HTERT RPE-1 (cell line): ENCODE results near the gene ZDHHC7.

Experiments
- in situ Hi-C: fragments of 300-500 bp; cut with MboI; formaldehyde crosslinking; loops from 4 replicates; pipeline ENCODE4 v1.14.3; 2020; ENCODE audit warnings: low sequenced_read_pairs

Gene ZDHHC7

DNA sequence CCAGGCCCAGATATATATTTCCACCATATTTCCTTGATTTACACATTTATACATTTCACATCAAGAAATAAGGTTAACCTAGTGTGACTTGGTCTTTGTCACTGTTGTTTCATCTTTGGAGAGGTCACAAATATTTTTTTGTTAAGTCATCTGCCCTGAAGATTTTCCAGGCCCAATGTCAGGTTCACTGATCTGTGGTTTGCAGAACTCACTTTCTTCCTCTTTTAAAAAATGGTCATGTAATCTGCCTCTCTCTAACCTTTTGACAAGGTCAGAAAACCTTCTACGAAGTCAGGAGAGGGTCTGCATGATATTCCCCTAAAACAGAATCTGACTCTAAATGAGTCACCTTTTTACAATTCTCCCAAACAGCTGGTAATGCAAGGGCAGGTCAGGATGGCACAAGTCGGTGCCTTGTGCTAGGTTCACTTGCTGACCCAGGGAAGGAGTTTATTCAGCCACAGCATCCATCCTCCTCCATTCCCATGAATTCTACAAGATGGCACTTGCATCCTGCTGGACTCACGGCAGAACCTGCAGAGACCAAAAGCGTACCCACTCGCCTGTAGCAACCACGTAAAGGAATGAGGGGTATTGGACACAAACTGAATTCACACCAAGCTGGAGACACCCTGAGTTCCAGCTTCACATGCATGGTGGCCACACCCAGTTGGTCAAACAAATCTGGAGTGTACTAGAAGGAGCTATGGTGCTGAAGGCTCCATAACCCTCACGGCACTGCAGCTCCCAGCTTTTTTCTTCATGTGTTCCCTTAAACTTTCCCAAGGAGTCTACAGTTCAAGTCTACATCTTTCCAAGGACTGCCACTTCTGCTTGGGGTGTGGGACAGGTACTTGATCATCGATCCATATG, 14.7 kb upstream of the ZDHHC7 start:
- in situ Hi-C loops = no loop called here

DNA sequence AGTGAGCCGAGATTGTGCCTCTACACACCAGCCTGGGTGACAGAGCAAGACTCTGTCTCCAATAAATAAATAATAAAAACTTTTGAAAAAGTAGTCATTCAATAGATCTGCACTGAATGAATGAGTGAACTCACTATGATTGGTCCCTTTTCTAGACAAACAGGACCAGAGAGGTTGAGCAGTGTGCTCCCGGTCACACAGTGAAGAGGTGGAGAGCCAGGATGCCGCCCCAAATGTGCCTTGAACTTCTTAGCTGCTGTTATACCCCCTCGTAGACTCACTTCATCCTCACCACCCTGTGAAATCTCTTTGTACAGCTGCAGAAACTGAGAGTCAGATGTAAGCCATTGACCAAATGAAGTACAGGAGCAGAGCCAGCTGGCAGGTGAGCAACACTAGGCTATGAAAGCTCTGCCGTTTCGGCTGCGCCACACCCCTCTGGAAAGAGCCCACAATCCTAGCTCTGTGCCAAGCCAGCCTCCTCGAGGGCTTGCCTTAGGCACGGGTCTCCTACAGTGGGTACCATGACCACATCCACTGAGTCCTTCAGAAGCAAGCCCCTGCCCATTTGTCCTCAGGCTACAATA, 8.4 kb upstream of the ZDHHC7 start:
- in situ Hi-C loops = no loop called here

DNA sequence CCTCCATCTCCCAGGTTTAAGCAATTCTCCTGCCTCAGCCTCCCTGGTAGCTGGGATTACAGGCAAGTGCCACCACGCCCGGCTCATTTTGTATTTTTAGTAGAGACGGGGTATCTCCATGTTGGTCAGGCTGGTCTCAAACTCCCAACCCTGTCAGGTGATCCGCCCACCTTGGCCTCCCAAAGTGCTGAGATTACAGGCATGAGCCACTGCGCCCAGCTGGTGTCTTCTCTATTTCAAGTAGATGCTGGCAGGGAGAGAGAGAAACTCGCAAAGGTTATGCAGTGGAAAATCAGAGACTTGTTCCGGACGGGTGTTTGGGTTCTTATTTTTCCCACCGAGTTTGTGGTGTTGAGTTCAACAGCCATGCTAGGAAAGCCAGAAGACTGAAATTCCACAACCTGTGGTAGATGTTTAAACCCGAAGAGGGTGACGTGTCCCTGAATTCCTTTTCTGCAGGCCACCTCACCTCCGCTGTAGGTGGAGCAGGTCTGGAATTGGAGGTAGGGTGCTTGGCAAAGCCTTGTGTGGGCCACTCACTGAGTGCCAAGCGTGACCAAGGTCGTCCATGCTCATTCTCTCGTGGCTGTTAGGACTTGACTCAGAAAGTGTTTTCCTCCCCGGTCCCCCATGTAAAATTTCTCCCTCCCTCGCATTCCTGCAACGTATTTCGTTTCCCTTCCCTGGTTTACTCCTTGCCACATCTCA, 7.3 kb upstream of the ZDHHC7 start:
- in situ Hi-C loops = no loop called here

DNA sequence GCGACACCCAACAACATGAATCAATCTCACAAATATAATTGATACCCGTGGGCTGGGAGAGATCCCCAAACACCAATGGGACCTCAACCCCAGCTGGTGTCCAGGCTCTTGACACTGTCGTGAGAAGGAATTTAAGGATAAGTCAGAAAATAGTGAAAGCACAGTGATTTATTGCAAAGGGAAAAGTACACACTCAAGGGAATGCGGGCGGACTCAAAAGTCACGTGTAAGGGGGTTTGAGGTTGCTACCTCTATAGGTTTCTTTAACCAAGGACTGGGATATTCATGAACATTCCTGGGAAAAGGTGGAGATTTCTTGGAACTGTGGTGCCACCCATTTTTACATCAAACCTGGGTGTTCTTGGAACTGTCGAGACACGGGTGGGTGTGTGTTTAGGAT, 6.3 kb upstream of the ZDHHC7 start:
- in situ Hi-C loops = no loop called here

DNA sequence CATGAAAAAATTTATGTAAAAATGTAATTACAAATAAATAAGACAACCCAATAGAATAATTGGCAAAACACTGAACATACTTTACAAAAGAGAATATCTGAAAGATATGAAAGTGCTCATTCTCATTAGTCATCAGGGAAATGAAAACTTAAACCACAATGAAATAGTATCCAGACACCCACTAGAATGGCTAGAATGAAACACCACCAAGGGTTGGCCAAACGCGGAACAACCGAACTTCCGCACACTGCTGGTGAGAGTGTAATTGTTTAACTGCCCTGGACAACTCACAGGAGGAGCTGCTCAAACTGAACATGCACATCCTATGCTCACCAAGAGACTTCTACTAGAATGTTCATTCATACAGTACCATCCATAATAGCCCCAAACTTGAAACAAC, 5.8 kb upstream of the ZDHHC7 start:
- in situ Hi-C loops = no loop called here

DNA sequence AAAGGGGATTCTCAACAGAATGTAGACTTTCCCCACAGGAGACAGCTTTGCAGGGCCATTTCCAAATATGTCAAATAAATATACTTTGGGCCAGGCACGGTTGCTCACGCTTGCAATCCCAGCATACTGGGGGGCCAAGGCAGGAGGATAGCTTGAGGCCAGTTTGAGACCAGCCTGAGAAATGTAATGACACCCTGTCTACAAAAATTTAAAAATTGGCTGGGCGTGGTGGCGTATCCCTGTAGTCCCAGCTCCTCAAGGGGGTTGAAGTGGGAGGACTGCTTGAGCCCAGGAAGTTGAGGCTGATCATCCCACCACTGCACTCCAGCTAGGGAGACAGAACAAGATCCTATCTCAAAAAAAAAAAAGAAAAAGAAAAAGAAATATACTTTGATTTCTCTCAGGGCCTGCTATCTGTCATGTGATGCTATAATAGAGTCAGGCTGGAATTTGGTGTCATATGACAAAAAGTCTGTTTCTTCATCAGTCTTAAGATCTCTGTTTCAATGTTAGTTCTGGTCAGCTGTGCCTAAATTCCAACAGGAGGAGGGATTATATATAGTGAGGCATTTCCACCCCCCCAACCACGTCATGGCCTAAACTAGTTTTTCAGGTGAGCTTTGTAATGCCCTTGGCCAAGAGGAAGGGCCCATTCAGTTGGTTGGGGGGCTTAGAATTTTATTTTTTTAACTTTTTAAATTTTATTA, 4.3 kb upstream of the ZDHHC7 start:
- in situ Hi-C loops = no loop called here

DNA sequence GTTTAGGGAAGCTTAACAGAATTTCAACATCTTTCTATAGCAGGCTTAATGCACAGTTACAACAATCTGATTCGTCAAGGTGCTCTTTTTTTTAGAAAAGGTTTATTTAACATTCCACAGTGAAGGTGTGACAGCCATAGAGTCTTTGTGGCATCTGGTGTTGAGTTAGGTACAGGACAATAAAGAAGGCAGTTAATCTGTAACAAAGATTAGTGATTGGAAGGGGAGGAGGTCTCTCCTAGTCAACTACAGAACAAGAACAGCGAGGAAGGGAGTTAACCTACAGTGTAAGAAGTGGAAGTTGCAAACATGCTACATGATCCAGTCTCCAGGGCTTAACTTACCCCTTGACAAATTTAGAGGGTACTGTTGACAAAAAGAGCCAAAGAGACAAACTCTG, 3.0 kb upstream of the ZDHHC7 start:
- in situ Hi-C loops = no loop called here

DNA sequence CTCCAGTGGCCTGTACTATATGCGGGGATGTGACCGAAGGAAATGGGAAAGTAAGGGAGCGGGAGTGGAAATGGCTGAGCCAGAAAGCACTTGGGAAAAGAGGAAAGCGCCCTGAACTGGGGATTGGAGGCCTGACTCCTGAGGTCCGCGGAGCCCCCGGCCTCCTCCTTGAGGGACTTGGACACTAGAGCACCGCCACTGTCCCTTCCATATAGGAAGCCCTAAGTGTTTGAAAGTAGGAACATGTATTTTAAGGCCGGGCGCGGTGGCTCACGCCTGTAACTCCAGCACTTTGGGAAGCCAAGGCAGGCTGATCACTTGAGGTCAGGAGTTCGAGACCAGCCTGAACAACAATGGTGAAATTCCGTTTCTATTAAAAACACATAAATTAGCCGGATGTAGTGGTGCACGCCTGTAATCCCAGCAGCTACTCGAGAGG, 530 bp upstream of the ZDHHC7 start:
- in situ Hi-C loops = no loop called here

DNA sequence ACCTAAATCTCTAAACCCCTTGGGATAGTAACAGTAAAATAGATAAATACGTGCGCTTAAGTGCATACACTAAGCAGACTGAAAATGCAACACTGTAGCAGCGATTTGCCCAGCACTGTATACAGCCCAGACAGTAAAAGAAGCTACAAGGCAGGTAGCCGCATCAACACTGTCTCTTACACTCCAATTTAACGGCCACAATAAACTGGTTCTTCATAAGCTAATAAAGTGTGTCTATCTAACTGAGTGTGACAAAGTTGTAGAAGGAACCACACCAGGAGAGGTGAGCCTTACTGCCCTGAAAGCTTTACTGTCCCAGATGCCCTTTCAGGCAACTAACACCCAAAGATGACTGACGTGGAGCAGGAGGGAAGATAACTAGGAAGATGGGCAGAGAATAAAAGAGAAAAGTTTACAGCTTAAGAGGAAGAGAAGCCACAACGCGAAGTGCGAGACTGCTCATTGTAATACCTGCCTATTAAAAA, 847 bp downstream of the ZDHHC7 start:
- in situ Hi-C loops = no loop called here

DNA sequence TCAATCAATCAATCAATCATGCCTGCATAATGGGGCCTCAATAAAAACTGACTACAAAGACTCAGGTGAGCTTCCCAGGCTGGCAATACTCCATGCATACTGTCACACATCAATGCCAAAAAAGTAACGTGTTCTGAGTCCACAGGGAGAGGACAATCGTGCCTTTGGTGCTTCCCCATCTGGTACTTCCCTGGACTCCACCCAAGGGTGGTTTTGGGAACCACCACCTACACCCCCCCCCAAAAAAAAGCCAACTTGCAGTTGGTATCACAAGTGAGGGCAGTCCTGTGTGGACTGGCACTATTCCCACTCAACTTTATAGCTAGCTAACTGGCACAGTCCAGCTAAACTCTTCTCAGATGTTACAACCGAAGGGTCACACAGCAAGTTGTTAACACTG, 3.1 kb downstream of the ZDHHC7 start:
- in situ Hi-C loops = no loop called here

DNA sequence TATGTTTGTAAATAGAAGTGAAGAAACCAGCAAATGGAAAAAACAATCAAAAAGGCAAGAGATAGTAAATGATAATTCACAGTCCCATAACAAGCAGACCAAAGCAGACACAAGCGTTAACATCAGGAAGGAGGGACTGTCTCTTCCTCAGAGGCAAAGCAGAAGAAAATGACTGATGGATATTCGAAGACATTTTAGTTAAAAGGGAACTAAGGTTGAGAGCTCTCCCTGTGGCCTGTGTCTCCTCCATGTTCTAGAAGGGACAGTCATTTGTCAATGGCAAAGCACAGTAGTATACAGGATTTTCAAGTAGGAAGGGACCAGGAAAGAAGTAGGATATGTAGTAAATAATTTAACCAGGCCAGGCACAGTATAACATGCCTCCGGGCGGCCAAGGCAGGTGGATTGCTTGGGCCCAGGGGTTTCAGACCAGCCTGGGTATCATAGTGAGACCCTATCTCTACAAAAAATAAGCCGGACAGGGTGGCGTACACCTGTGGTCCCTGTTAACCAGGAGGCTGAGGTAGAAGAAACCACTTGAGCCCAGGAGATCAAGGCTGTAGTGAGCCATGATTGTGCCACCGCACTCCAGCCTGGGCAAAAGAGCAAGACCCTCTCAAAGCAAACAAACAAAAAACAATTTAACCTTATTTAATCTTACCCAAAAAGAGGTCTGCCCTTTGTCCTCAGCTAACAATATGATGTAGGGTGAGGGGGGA, 3.7 kb downstream of the ZDHHC7 start:
- in situ Hi-C loops = no loop called here

DNA sequence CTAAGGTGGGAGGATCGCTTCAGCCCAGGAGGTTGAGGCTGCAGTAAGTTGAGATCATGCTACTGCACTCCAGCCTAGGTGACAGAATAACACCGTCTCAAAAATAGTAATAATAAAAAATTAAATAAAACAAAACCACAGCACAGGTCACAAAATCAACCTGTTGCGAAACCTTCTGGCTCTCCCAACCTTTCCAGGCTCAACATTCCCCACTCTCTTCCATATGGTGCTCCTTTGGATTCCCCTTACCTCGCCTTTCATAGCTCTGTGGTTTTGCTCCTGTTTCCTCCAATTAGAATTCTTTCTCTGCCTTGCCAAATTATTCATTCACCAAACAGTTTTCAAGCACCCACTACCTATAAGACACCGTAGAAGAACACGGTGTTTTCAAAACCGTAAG, 4.7 kb downstream of the ZDHHC7 start:
- in situ Hi-C loops = no loop called here

DNA sequence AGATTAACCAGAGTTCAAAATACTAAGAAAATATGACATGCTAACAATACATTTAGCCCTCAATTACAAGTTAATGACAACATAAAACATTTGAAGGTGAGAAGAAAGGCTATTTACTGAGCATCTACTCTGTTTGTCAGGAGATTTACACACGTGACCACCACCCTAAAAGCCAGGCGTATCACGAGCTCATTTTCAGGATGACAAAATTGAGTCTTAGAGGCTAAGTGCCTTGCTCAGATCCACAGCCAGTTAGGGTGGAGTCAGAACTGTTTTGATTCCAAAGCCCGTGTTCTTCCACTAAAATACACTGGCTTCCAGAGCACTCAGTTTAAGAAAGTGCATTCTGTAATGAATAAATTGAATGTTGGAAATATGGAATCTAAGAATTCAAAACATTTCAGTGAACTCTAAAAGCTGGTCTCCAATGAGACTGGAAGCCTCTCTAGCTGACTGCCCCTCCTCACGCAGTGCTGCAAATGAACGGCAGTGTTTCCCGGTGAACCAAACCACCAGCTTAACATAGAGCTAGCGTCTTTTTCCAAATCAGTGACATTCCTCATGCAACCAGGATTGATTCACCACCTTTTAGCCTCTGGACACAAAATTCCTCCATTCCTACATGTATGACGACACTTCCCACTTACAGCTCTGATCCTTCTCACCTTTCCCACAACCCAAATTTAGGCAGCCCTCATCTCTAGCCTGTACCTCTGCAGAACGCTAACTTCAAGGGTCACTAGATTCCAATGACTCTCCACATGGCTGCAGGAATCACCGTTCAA, 5.9 kb downstream of the ZDHHC7 start:
- in situ Hi-C loops = no loop called here

DNA sequence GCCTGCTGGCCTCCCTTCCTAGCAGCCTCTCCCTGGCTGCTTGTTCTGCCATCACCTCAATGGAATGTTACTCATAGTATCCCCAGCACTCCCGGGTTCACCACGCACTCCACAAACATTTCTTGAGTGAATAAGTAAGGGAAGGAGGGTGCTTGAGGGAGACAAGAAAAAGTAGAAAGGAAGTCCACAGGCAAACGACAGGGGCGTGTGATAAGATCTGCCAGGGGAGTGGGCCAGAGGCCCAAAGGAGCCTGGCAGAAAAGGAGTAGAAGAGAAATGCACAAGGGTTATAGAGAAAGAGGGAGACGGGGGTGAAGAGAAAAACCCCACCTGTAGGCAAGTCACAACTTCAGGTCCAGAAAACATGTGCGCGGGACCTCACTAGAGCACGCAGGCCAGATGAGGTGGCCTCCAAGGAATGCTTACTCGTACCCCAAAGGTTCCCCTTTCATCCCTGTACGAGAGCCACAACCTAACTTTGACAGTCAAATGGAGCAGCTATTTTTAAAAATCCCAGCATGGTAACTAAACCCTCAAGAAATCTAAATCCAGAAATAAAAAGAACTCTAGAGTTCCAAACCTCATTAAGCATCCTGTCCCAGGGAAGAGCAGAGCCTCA, 6.6 kb downstream of the ZDHHC7 start:
- in situ Hi-C loops = no loop called here

DNA sequence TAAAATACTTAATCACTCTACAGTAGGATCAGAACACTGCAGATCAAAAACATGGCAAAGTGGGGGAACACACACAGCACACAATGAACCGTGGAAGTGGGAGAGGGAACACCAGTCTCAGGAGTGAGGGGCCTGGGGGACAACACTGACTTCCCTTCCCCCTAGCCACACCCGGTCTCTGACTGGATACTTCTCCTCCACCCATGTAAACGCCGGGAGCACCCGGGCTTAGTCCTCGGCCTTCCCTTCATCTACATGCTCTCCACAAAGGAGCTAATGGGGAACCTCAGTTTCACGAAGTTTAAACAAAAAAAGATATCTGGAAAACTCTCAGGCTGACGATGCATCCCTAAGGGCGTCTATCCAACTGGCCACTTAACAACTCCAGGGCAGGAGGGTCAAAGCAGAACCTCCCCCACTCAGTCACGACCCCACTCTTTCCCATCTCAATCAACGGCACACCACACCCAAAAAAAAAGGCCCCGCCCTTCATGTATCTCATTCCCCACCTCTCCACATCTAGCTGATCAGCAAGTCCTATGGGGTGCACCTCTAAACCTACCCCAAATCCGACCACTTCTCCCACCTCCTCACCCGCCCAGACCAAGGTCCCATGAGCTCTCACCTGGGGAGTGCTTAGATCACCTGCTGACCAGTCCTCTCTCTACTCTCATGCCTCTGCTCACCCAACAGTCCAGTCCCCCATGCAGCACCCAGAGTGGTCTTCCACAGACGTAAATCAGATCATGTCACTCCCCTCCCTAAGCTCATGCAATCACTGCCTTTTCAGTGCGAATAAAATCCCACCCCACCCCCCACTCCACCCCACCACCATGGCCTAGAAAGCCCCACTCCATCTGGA, 7.4 kb downstream of the ZDHHC7 start:
- in situ Hi-C loops = no loop called here

DNA sequence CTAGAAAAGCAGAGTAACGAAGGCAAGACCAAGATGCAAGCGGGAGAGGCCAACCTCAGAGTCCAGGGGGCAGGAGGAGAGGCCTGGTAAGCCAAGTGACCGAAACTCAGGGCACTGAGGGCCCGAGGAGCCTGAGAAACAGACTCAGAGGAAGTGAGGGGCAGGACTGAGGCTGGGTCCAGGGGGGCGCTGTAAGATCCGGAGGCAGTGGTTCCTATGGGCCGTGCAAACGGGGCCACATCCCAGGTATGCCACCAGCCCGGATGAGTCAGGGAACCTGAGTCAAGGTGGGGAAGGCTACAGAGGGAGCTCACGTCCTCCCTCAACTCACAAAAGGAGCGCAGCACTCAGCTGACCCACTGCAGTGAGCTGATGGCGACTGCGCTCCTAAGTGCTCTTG, 8.3 kb downstream of the ZDHHC7 start:
- in situ Hi-C loops = no loop called here

DNA sequence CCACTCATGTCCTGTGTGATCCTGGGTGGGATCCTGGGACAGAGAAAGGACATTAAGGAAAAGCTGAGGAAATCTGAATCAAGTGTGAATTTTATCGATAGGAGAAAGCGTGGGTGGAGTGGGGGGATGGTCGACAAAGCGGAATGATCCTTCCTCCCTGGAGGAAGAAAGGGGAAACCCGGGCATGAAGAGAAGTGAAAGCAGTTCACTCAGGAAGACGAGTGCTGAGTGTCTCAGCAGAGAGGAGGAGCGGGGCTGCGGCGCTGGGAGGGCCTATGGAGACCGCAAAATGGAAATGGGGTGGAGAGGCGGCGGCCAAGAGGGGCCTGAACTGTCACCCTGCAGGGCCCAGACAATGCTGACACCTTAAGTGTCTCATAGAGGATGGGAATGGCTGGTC, 8.7 kb downstream of the ZDHHC7 start:
- in situ Hi-C loops = no loop called here

DNA sequence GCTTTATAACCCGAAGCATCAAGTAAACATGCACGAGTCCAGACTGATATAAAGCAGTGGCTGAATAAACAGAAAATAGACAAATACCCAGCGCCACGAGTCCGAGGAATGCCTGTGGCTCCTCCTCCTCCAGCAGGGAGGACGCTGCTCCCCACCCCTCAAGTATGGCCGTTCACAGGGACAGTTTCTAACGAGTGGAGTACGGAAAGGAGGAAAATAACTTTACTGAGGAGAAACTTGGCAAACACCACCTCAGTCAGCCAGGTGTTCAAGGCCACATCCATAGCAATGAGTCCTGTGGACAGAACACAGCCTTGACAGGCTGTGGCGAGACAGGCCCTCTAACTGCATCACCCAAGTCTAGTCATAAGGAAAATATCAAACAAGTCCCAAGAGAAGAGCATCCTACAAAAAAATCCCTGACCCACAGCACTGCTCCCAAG, 9.2 kb downstream of the ZDHHC7 start:
- in situ Hi-C loops = no loop called here
